OCI-LY3 (cell line): ENCODE measurements around the gene PRR14L.

Experiments
- CTCF ChIP-seq: fragments of 200-600, 300-600 bp; sonication (generic); IDR thresholded peaks from 2 replicates; pipeline ENCODE4 v1.5.1; 2014; ENCODE audit warnings: antibody characterized with exemption, low read length, low read depth
- EZH2phosphoT487 ChIP-seq: fragments of 200-600 bp; shearing (Covaris generic); IDR thresholded peaks from 2 replicates; pipeline ENCODE4 v1.6.1; 2018; ENCODE audit warnings: antibody characterized with exemption, mixed run types, low read depth

GRCh38 chr22:31676700-31677099 is 73.2 kb downstream of the PRR14L start:
- no peak for TF ChIP-seq CTCF
- no peak for TF ChIP-seq EZH2phosphoT487
